PFSK-1 (cell line): ENCODE measurements around the gene NFIX.

ENCODE experiments used
- FOXP2 ChIP-seq: optimal IDR thresholded peaks from 2 replicates; pipeline ENCODE3; 2011; ENCODE audit warnings: borderline replicate concordance, control low read depth, inconsistent platforms; ENCODE audit not compliant: insufficient read depth; ENCODE audit errors: extremely low read length, extremely low read depth
- POLR2AphosphoS5 ChIP-seq: IDR thresholded peaks from 2 replicates; pipeline ENCODE4 v1.6.1; 2012; ENCODE audit warnings: low read depth, mild to moderate bottlenecking, control low read depth, low read length, moderate library complexity
- SIN3A ChIP-seq: IDR thresholded peaks from 2 replicates; pipeline ENCODE4 v1.6.1; 2012; ENCODE audit warnings: mild to moderate bottlenecking, low read length, moderate library complexity, borderline replicate concordance; ENCODE audit not compliant: insufficient read depth
- TAF1 ChIP-seq: IDR thresholded peaks from 2 replicates; pipeline ENCODE4 v1.6.1; 2012; ENCODE audit warnings: low read length, control low read depth, borderline replicate concordance; ENCODE audit not compliant: insufficient read depth
- TF ChIP-seq, protein P1 (sequence below), 2 experiments: IDR thresholded peaks; 2 replicates each; pipeline versions ENCODE4 v1.6.1 to v1.8.0; 2011 to 2012; ENCODE audit warnings: low read depth in 2 of 2, low read length in 2 of 2, control low read depth in 1 of 2, inconsistent platforms in 1 of 2, mild to moderate bottlenecking in 1 of 2, moderate library complexity in 1 of 2; ENCODE audit not compliant: insufficient read depth in 1 of 2

NFIX gene

GRCh38 chr19:13104360-13104847, 109.1 kb downstream of the NFIX start:
- TF ChIP-seq FOXP2 (no peak), POLR2AphosphoS5 (no peak), SIN3A (no peak), TAF1 (no peak)
- TF ChIP-seq, protein P1, sequence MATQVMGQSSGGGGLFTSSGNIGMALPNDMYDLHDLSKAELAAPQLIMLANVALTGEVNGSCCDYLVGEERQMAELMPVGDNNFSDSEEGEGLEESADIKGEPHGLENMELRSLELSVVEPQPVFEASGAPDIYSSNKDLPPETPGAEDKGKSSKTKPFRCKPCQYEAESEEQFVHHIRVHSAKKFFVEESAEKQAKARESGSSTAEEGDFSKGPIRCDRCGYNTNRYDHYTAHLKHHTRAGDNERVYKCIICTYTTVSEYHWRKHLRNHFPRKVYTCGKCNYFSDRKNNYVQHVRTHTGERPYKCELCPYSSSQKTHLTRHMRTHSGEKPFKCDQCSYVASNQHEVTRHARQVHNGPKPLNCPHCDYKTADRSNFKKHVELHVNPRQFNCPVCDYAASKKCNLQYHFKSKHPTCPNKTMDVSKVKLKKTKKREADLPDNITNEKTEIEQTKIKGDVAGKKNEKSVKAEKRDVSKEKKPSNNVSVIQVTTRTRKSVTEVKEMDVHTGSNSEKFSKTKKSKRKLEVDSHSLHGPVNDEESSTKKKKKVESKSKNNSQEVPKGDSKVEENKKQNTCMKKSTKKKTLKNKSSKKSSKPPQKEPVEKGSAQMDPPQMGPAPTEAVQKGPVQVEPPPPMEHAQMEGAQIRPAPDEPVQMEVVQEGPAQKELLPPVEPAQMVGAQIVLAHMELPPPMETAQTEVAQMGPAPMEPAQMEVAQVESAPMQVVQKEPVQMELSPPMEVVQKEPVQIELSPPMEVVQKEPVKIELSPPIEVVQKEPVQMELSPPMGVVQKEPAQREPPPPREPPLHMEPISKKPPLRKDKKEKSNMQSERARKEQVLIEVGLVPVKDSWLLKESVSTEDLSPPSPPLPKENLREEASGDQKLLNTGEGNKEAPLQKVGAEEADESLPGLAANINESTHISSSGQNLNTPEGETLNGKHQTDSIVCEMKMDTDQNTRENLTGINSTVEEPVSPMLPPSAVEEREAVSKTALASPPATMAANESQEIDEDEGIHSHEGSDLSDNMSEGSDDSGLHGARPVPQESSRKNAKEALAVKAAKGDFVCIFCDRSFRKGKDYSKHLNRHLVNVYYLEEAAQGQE (IDR thresholded peaks at IDR 0.05; ENCODE audit: insufficient read depth in 1 of 2, low read depth in 2 of 2, low read length in 2 of 2) = no peak

- TF ChIP-seq FOXP2 (no peak), SIN3A (no peak), TAF1 (no peak), POLR2AphosphoS5 (no peak)
- TF ChIP-seq, protein P1 (IDR thresholded peaks at IDR 0.05; ENCODE audit: insufficient read depth in 1 of 2, low read depth in 2 of 2, low read length in 2 of 2) = no peak
Observed at GRCh38 chr19:13104848-13105711, 109.8 kb downstream of the NFIX start.

- no peak for TF ChIP-seq SIN3A
- TF ChIP-seq, protein P1 (IDR thresholded peaks at IDR 0.05; ENCODE audit: insufficient read depth in 1 of 2, low read depth in 2 of 2, low read length in 2 of 2) = no peak
- TF ChIP-seq FOXP2 = no peak
- no peak for TF ChIP-seq TAF1
- TF ChIP-seq POLR2AphosphoS5 = no peak
Observed at GRCh38 chr19:13109361-13110098, 114.3 kb downstream of the NFIX start.

- no peak for TF ChIP-seq POLR2AphosphoS5
- TF ChIP-seq TAF1 = no peak
- no peak for TF ChIP-seq SIN3A
- TF ChIP-seq FOXP2 = no peak
- TF ChIP-seq, protein P1 (IDR thresholded peaks at IDR 0.05; ENCODE audit: insufficient read depth in 1 of 2, low read depth in 2 of 2, low read length in 2 of 2) = no peak
Observed at GRCh38 chr19:13110099-13110610, 114.9 kb downstream of the NFIX start.
